Stimulated activated CD4-positive, alpha-beta T cell treated with anti-CD3 and anti-CD28 coated beads, Interleukin-15, amount 100 ng/mL, for 1 hour (primary cell): ENCODE results near the gene EPN3.

Experiments
- DNase-seq, 2 donors: peaks; one replicate each; pipeline ENCODE4 v3.0.0-alpha.2; 2020; ENCODE audit warnings: low read depth in 1 of 2, low spot score in 1 of 2

EPN3 gene

GRCh38 chr17:50565402-50566350 is 33.1 kb downstream of the EPN3 start:
- no peak for DNase-seq

- DNase-seq: no peak
Observed at GRCh38 chr17:50566886-50567285, 34.4 kb downstream of the EPN3 start.

- DNase-seq: no peak
Observed at GRCh38 chr17:50568659-50569058, 36.1 kb downstream of the EPN3 start.

GRCh38 chr17:50569592-50569991 is 37.1 kb downstream of the EPN3 start:
- no peak for DNase-seq

DNA sequence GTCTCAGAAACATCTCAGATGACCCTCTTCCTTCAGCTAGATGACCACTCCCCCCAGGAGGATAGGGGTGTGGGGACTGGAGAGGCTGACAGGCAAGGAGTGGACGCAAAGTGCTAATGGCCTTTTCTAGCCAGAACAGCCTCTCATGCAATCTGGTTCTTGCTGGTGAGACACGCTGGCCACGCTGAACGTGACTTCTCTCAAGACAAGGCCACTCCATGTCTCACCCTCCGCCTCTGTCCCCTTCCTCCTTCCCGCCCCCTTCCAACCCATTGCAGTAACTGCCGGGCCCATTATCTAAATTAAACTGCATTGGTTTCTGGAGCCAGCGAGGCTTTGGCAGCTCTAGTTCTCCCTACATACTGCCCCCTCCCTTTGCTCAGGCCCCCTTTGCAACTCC is 37.5 kb downstream of the EPN3 start:
- DNase-seq: no peak

DNA sequence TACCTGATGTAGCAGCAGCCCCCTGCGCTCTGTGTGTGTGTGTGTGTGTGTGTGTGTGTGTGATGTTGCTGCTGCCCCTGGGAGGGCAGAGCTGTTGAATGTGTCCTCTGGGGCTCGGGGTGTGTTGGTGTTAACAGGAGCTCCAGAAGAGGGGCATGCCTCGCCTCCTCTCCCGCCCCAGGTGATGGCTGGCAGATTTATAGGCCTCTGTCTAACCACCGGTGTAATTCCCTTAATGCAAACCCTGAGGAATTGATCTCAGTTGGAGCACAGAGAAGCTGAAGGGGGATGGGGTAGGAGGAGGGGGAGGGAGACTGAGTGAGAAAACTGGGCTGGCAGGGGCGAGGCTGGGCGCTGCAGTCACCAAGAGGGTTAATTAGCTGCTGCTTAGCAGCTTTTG is 38.0 kb downstream of the EPN3 start:
- DNase-seq: no peak

- DNase-seq: no peak
Observed at GRCh38 chr17:50571681-50572080, 39.1 kb downstream of the EPN3 start.

DNA sequence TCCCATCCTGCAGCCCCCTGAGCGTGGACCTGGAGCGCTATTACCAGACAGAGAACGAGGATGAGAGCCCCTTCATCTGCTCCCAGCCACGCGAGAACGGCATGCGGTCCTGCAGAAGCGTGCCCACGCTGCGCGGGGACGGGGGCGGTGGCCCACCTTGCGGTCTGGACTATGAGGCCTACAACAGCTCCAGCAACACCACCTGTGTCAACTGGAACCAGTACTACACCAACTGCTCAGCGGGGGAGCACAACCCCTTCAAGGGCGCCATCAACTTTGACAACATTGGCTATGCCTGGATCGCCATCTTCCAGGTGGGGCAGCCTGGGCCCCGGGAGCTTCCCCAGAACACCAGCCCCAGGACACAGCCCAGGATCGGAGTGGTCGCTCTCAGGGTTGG is 40.0 kb downstream of the EPN3 start:
- no peak for DNase-seq

DNA sequence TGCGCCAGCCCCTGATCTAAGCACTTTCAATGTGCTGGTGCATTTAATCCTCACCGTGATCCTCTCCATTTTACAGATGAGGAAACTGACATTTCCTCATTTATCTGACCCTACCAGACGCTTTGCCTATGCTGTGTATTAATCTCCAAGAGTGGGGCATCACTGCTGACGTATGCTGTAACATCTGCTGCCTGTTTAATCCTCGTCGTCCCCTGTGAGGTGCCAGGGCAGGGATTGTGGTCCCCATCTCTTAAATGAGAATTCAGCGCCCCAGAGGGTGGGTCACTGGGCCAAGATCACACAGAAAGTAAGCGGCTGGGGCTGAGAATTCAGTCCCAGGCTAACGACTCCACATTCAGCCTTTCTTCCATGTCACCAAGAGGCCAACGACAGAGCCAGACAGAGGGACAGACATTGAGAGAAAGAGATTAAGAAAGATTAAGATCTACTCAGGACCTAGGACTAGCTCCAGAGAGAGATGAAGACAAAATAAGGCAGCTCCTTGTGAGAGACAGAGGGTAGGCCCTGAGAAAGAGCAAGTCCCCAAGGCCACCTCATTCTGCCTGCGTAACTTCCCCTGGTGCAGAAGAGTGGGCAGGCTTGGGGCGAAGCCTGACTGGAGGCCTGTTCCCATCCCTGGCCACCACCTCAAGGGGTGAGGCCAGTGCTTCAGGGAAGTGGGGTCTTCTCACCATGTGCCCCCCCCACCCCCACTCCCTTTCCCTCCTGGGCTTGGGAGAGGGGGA is 41.5 kb downstream of the EPN3 start:
- DNase-seq: no peak

DNA sequence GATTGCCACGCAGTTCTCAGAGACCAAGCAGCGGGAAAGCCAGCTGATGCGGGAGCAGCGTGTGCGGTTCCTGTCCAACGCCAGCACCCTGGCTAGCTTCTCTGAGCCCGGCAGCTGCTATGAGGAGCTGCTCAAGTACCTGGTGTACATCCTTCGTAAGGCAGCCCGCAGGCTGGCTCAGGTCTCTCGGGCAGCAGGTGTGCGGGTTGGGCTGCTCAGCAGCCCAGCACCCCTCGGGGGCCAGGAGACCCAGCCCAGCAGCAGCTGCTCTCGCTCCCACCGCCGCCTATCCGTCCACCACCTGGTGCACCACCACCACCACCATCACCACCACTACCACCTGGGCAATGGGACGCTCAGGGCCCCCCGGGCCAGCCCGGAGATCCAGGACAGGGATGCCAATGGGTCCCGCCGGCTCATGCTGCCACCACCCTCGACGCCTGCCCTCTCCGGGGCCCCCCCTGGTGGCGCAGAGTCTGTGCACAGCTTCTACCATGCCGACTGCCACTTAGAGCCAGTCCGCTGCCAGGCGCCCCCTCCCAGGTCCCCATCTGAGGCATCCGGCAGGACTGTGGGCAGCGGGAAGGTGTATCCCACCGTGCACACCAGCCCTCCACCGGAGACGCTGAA is 43.2 kb downstream of the EPN3 start:
- DNase-seq: no peak

DNA sequence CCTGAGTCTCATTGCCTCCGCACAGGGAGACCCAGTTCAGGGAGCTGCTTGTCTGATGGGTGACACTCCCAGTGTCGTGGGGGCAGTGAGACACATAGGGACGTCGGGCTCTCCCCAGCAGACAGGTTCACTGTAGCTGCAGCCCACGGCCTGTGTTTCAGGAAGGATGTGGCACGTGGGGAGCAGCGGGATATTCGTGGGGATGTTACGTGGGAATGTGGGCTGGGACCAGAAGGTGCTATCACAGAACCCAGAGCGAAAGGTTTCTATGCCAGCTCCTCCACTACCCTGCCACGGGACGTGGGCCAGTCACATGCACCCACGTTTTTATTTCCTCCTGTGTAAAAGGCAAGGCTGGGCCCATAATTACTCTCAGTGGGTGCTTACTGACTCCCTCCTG is 44.3 kb downstream of the EPN3 start:
- no peak for DNase-seq

- no peak for DNase-seq
Observed at GRCh38 chr17:50577451-50577954, 45.0 kb downstream of the EPN3 start.

- no peak for DNase-seq
Observed at GRCh38 chr17:50578173-50578572, 45.6 kb downstream of the EPN3 start.

GRCh38 chr17:50579399-50579798 is 46.9 kb downstream of the EPN3 start:
- no peak for DNase-seq

- DNase-seq: no peak
Observed at GRCh38 chr17:50580646-50581045, 48.1 kb downstream of the EPN3 start.

- no peak for DNase-seq
Observed at GRCh38 chr17:50581316-50581715, 48.8 kb downstream of the EPN3 start.

GRCh38 chr17:50582741-50583140 is 50.2 kb downstream of the EPN3 start:
- no peak for DNase-seq

GRCh38 chr17:50583641-50584040 is 51.1 kb downstream of the EPN3 start:
- no peak for DNase-seq

DNA sequence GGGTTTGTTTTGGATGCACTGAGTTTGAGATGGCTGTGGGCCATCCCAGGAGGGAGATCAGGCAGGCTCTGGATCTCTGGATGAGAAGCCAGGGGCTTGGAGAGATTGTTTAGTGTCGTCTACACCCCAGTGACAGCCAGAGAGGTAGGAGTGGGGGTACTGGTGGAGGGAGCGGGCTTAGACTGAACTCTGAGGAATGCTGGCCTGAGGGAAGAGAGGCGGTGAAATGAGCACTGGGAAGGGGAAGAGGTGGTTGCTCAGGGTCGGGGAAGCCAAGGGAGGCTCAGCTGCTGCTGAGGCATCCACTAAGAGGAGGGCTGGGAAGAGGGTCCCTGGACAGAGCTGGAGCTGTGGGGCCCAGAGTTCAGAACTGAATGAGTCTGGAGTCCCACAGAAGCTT is 51.6 kb downstream of the EPN3 start:
- no peak for DNase-seq

DNA sequence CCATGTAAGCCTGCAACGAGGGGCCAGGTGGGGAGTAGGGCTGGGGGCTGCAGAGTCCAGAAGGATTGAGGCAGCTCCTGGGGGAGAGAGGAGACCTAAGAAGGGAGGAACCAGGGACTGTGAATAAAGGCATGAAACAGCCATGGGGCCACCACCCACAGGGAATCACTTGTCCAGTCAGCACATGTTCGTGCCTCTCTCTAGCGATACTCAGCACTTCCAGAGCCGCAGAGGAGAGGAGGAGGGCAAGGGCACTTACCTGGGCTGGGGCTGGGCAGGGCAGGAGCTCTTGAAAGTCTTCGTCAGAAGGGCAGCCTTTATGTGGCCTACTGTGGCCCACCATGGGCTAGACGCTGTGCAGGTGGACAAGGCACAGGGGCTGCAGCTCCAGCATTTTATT is 52.2 kb downstream of the EPN3 start:
- DNase-seq: no peak

DNA sequence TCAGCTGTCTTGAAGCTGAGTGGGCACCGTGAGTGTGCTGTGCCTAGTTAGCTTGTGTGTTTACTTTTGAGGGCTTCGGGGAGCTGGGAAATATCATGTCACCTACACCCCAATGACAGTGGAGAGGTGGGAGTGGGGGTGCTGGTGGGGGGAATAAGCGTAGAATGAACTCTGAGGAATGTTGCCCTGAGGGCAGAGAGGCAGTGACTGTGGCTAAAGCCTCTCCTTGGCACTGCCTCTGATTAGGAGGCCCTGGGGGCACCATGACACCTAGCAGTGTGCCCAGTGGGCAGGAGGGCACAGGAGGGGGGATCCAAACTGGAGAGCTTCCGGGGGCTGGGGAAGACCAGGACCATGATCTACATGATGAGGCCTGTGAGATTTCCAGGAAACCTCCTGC is 52.8 kb downstream of the EPN3 start:
- no peak for DNase-seq

DNA sequence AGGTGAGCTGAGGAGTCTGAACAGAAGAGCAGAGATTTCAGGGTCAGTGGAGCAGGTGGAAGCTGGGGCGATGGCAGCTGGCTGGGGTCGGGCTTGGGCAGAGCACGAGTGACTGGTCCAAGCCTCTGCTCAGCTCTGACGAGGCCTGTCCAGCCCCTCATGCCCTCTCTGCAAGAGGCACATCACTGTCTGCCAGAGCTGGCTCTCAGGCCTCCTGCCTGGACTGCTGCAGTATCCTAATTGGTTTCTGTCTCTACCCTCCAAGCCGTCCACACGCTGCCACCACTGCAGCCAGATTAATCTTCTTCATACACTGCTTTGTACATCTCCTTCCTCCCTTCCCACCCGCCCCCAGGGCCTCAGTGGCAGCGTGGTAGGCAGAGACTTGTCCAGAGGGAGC is 53.4 kb downstream of the EPN3 start:
- no peak for DNase-seq
